AML-193 (cell line): ENCODE measurements around the gene RAB41.
"Not testable (repeated sequence)": the region's sequence is repeated elsewhere in the genome, so short reads cannot be mapped to it uniquely, and the experiment has no call there.

Experiments used
- DNase-seq, 2 experiments: peaks; one replicate each; lab custom pipeline; 2025; lab: John Stamatoyannopoulos, UW

The RAB41 gene

GRCh38 chrX:70281951-70282350, at the start of gene RAB41:
Gene RAB41 (plus strand): TSS chrX:70282172. CDS start chrX:70282218, 46 bp downstream.
- no peak for DNase-seq

GRCh38 chrX:70234355-70234754, 47.6 kb upstream of the RAB41 start, which contains the start of gene AWAT1:
Gene AWAT1 (plus strand): TSS chrX:70234655. CDS start chrX:70234696, 41 bp downstream.
- DNase-seq: no peak

GRCh38 chrX:70240751-70241150, 41.2 kb upstream of the RAB41 start:
- no peak for DNase-seq

- DNase-seq: no peak
Observed at GRCh38 chrX:70241501-70241900, 40.5 kb upstream of the RAB41 start.

- not testable (repeated sequence) for DNase-seq
Observed at GRCh38 chrX:70243601-70244000, 38.4 kb upstream of the RAB41 start.

GRCh38 chrX:70244881-70245280, 37.1 kb upstream of the RAB41 start:
- DNase-seq: no peak

GRCh38 chrX:70247252-70247651, 34.7 kb upstream of the RAB41 start:
- no peak for DNase-seq

GRCh38 chrX:70252491-70252890, 29.5 kb upstream of the RAB41 start:
- DNase-seq: no peak

GRCh38 chrX:70253377-70254062, 28.5 kb upstream of the RAB41 start:
- DNase-seq: no peak

- DNase-seq: no peak
Observed at GRCh38 chrX:70254063-70254400, 27.9 kb upstream of the RAB41 start.

GRCh38 chrX:70254909-70255308, 27.1 kb upstream of the RAB41 start:
- no peak for DNase-seq

GRCh38 chrX:70255452-70255851, 26.5 kb upstream of the RAB41 start:
- DNase-seq: no peak

- DNase-seq: no peak
Observed at GRCh38 chrX:70257423-70258288, 24.3 kb upstream of the RAB41 start.

- no peak for DNase-seq
Observed at GRCh38 chrX:70260104-70260503, 21.9 kb upstream of the RAB41 start, which contains the start of gene P2RY4. Gene P2RY4 (minus strand): TSS chrX:70260204. CDS start chrX:70259624, 580 bp downstream.

GRCh38 chrX:70262952-70263567, 18.9 kb upstream of the RAB41 start:
- DNase-seq: no peak

- DNase-seq: no peak
Observed at GRCh38 chrX:70264784-70265183, 17.2 kb upstream of the RAB41 start.

- no peak for DNase-seq
Observed at GRCh38 chrX:70268034-70268433, 13.9 kb upstream of the RAB41 start, which contains the start of gene ARR3. Gene ARR3 (plus strand): TSS chrX:70268334. CDS start chrX:70269386, 1,052 bp downstream.

- not testable (repeated sequence) for DNase-seq
Observed at GRCh38 chrX:70274029-70274428, 7.9 kb upstream of the RAB41 start.

GRCh38 chrX:70279081-70279480, 2.9 kb upstream of the RAB41 start:
- no peak for DNase-seq

GRCh38 chrX:70280573-70280972, 1.4 kb upstream of the RAB41 start:
- no peak for DNase-seq

- DNase-seq: no peak
Observed at GRCh38 chrX:70289168-70289792, 7.3 kb downstream of the RAB41 start.
